GM12875 (cell line): ENCODE results near the gene PCOLCE2.

Source experiments
- H3K4me3 ChIP-seq: one replicate; pipeline ENCODE4 v1.5.1; 2011; ENCODE audit warnings: low read depth, low read length, control low read depth
- CTCF ChIP-seq: IDR thresholded peaks from 2 replicates; pipeline ENCODE4 v1.5.1; 2011; ENCODE audit warnings: low read depth, mild to moderate bottlenecking, control low read depth, inconsistent platforms, low read length, moderate library complexity, borderline replicate concordance; ENCODE audit not compliant: insufficient read depth

Gene PCOLCE2

DNA sequence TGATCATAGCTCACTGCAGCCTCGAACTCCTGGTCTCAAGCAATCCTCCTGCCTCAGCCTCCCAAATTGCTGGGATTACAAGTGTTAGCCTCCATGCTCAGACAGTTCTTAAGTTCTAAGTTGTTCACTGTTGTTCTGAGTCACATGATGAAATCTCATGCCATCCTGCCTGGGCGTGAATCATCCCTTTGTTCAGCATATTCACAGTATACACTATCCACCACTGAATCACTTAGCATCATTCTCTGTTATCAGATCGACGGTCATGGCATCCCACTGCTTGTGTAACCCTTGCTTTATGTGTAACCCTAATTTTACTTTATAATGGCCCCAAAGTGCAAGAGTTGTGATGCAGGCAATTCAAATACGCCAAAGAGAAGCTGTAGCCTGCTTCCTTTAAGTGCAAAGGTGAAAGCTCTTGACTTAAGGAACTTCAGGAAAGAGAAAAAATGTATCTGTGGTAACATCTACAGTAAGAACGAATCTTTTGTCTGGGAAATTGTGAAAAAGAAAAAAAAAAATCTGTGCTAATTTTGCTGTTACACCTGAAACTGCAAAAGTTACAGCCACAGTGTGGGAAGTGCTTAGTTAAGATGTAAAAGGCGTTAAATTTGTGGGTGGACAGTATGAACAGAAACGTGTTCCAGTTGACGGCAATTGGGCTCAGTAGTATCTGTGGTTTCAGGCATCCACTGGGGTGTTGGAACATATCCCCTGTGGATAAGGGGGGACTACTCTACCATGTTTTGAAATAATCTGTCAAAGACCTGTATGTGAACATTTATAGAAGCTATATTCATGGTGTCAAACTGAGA lies 80.6 kb downstream of the PCOLCE2 start:
- H3K4me3 ChIP-seq: no peak overlapping the region
- TF ChIP-seq CTCF: no peak

DNA sequence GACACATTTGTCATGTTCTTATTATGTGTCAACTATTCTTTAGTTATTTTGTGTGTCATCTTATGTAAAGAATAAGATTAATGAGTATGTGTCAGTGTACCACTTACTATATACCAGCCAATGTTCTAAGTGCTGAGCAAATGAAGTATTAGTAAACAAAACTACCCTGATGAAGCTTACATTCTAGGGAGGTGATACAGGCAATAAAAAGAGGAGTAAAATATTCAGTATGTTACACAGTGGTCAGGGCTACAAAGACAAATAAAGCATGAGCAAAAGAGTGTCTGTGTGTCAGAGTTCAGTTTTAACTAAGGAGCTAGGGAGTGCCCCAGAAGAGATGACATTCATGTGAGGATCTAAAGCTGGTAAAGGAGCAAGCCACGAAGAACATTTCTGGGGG lies 86.0 kb downstream of the PCOLCE2 start:
- no peak for TF ChIP-seq CTCF

GRCh38 chr3:142801746-142802145 lies 87.1 kb downstream of the PCOLCE2 start:
- no peak overlapping the region for H3K4me3 ChIP-seq
- no peak for TF ChIP-seq CTCF

More for the DNA sequence above, 86.0 kb downstream of the PCOLCE2 start:
- H3K4me3 ChIP-seq: no peak overlapping the region

DNA sequence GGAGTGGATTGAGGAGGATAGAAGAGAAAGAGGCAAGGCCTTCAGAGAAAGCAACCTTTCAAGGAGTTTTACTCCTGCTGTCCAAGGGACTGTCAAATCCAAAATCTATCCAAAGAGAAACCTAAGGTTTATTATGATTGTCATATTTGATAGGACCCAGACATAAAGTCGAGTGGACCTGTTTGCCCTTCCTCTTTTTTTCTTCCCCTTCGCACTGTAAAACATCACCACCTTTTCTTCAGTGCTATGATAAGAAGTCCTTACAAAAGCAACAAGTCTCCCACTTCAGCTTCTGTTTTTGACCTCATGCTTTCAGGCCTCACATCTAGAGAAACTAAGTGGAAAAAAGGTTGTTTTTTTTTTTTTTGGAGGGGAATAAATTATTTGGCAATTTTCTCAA lies 92.1 kb downstream of the PCOLCE2 start:
- no peak overlapping the region for H3K4me3 ChIP-seq
- TF ChIP-seq CTCF: no peak

- TF ChIP-seq CTCF: no peak
- H3K4me3 ChIP-seq: no peak overlapping the region
Measured at GRCh38 chr3:142795332-142795731, 93.6 kb downstream of the PCOLCE2 start.

- H3K4me3 ChIP-seq: no peak overlapping the region
- no peak for TF ChIP-seq CTCF
Measured at GRCh38 chr3:142794508-142794907, 94.4 kb downstream of the PCOLCE2 start.

GRCh38 chr3:142787719-142788118 lies 101.2 kb downstream of the PCOLCE2 start:
- no peak overlapping the region for H3K4me3 ChIP-seq
- TF ChIP-seq CTCF: no peak
